GM12865 (cell line): ENCODE data around the gene EYA3.
A peak's percentile ranks its signal among the peaks of the same experiment; 100 is the strongest.

Experiments used
- DNase-seq: peaks from one replicate; pipeline ENCODE4 v3.0.0; 2010; ENCODE audit warnings: low read depth
- H3K4me3 ChIP-seq: 2 replicates; pipeline ENCODE4 v1.5.1; 2011; ENCODE audit warnings: mild to moderate bottlenecking, low read depth, low read length, control low read depth
- TF ChIP-seq, protein P1 (sequence below): IDR thresholded peaks from 2 replicates; pipeline ENCODE4 v1.5.1; 2011; ENCODE audit warnings: low read length, control low read depth, low read depth, inconsistent platforms; ENCODE audit not compliant: insufficient read depth; ENCODE audit errors: missing control alignments

The EYA3 gene

GRCh38 chr1:28104866-28105467 is 16.6 kb upstream of the EYA3 start:
- no peak overlapping the region for H3K4me3 ChIP-seq
- DNase-seq, result no peak
- TF ChIP-seq, protein P1, sequence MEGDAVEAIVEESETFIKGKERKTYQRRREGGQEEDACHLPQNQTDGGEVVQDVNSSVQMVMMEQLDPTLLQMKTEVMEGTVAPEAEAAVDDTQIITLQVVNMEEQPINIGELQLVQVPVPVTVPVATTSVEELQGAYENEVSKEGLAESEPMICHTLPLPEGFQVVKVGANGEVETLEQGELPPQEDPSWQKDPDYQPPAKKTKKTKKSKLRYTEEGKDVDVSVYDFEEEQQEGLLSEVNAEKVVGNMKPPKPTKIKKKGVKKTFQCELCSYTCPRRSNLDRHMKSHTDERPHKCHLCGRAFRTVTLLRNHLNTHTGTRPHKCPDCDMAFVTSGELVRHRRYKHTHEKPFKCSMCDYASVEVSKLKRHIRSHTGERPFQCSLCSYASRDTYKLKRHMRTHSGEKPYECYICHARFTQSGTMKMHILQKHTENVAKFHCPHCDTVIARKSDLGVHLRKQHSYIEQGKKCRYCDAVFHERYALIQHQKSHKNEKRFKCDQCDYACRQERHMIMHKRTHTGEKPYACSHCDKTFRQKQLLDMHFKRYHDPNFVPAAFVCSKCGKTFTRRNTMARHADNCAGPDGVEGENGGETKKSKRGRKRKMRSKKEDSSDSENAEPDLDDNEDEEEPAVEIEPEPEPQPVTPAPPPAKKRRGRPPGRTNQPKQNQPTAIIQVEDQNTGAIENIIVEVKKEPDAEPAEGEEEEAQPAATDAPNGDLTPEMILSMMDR, result no peak

GRCh38 chr1:28102189-28102588 is 13.8 kb upstream of the EYA3 start:
- DNase-seq, result no peak
- TF ChIP-seq, protein P1, result no peak

DNA sequence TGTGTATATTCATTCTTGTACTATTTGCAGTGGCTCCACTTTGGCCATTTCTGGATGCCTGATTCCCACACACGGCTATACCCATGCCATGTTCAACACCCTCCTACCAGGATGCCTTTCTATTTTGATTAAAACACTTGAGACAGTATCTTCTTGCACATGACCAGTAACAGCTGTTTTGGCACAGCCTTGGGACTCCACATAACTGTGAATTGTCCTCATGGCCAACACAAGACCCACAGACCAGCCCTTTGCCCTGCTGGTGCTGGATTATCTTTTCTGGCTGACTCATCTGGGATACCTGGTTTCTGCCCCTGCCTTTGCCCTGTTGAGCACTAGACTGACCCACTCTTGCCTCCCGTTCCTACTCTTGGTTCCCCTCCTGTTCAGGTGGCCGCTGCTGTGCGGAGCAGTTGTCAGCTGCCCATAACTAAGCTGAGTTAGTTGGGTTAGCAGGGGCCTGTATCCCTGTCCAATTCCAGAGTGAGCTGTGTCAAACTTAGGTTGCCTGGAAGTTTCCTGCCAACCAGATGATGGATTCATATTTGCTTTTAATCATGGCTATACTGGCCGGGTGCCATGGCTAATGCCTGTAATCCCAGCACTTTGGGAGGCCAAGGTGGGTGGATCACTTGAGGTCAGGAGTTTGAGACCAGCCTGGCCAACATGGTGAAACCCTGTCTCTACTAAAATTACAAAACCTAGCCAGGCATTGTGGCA is 10.8 kb upstream of the EYA3 start:
- no peak overlapping the region for H3K4me3 ChIP-seq
- TF ChIP-seq, protein P1, result no peak
- DNase-seq, result no peak

More at GRCh38 chr1:28102189-28102588, 13.8 kb upstream of the EYA3 start:
- H3K4me3 ChIP-seq, result no peak overlapping the region

GRCh38 chr1:28097100-28097472 is 8.7 kb upstream of the EYA3 start:
- no peak overlapping the region for H3K4me3 ChIP-seq
- peak; percentile 58 for DNase-seq

GRCh38 chr1:28096210-28097099 is 8.0 kb upstream of the EYA3 start:
- TF ChIP-seq, protein P1, result no peak
- H3K4me3 ChIP-seq, result no peak overlapping the region
- no peak for DNase-seq

More at GRCh38 chr1:28097100-28097472, 8.7 kb upstream of the EYA3 start:
- TF ChIP-seq, protein P1, result no peak

DNA sequence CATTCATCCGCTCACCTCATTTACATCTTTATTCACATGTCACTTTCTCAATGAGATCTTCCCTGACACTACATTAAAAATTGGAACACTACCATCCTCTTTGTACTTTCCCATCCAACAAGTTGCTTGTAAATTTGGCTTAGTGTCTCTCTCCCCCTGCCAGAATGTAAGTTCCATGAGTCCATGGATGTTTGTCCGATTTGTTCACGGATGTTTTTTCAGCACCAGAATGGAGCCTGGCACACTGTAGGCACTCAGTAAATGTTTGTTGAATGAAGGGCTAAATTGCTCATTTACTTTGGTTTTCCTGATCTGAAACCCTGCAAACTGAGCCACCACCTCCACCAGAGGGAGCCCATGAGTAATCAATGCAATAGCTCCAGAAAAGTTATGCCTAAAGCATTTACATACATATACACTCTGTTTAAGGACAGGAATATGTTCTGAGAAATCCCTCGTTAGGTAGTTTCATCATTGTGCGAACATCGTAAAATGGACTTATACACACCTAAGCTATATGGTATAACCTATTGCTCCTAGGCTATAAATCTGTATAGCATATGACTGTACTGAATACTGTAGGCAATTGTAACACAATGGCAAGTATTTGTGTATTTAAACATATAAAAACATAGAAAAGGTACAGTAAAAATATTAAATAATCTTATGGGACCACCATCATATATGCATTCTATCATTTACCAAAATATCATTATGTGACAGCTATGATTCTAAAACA is 2.8 kb upstream of the EYA3 start:
- TF ChIP-seq, protein P1, result peak; percentile 84
- peak; percentile 84 for DNase-seq
- no peak overlapping the region for H3K4me3 ChIP-seq
